Mesendoderm (in vitro differentiated cells): ENCODE data around the gene TMEM175.
A peak's percentile ranks its signal among the peaks of the same experiment; 100 is the strongest.

Experiments
- DNase-seq: peaks from one replicate; pipeline ENCODE4 v3.0.0; 2013
- H2AK5ac ChIP-seq: 2 replicates; pipeline ENCODE4 v1.6.1; 2013; ENCODE audit warnings: low read length, inconsistent platforms
- H2BK120ac ChIP-seq: 2 replicates; pipeline ENCODE4 v1.6.1; 2013; ENCODE audit warnings: low read depth, mild to moderate bottlenecking, low read length, moderate library complexity, mixed read lengths
- H2BK15ac ChIP-seq: replicated peaks from 2 replicates; pipeline ENCODE4 v1.6.1; 2013; ENCODE audit warnings: low read depth, mild to moderate bottlenecking, moderate library complexity
- H2BK5ac ChIP-seq: 2 replicates; pipeline ENCODE4 v1.6.1; 2013; ENCODE audit warnings: low read length, inconsistent platforms
- H3K18ac ChIP-seq: 2 replicates; pipeline ENCODE4 v1.6.1; 2013; ENCODE audit warnings: mild to moderate bottlenecking, low read length, mixed read lengths
- H3K23ac ChIP-seq: one replicate; pipeline ENCODE4 v1.6.1; 2013; ENCODE audit warnings: low read length
- H3K27ac ChIP-seq: 2 replicates; pipeline ENCODE4 v1.5.1; 2013; ENCODE audit warnings: low read depth, mild to moderate bottlenecking, inconsistent platforms, low read length, moderate library complexity
- H3K27me3 ChIP-seq: 2 replicates; pipeline ENCODE4 v1.6.1; 2013; ENCODE audit warnings: low read length, control low read depth, mild to moderate bottlenecking, inconsistent platforms; ENCODE audit not compliant: insufficient read depth, poor library complexity
- H3K36me3 ChIP-seq: 2 replicates; pipeline ENCODE4 v1.6.1; 2013; ENCODE audit warnings: low read length, inconsistent platforms; ENCODE audit not compliant: control insufficient read depth, insufficient read depth
- H3K4ac ChIP-seq: one replicate; pipeline ENCODE4 v1.6.1; 2013; ENCODE audit warnings: low read depth, mild to moderate bottlenecking, low read length, moderate library complexity
- H3K4me1 ChIP-seq: 2 replicates; pipeline ENCODE4 v1.6.1; 2013; ENCODE audit warnings: low read depth, low read length, inconsistent platforms; ENCODE audit not compliant: control insufficient read depth
- H3K4me2 ChIP-seq: 2 replicates; pipeline ENCODE4 v1.6.1; 2013; ENCODE audit warnings: low read length
- H3K4me3 ChIP-seq: 2 replicates; pipeline ENCODE4 v1.5.1; 2013; ENCODE audit warnings: mild to moderate bottlenecking, low read length
- H3K56ac ChIP-seq: one replicate; pipeline ENCODE4 v1.6.1; 2013; ENCODE audit warnings: low read length
- H3K79me1 ChIP-seq: 2 replicates; pipeline ENCODE4 v1.6.1; 2013; ENCODE audit warnings: low read length, inconsistent platforms
- H3K79me2 ChIP-seq: 2 replicates; pipeline ENCODE4 v1.6.1; 2013; ENCODE audit warnings: mild to moderate bottlenecking, low read length; ENCODE audit not compliant: control insufficient read depth, insufficient read depth
- H3K9ac ChIP-seq: 2 replicates; pipeline ENCODE4 v1.6.1; 2013; ENCODE audit warnings: low read length, inconsistent platforms
- H4K5ac ChIP-seq: one replicate; pipeline ENCODE4 v1.6.1; 2013; ENCODE audit warnings: low read length
- H4K8ac ChIP-seq: one replicate; pipeline ENCODE4 v1.6.1; 2013; ENCODE audit warnings: low read depth, mild to moderate bottlenecking, control low read depth, low read length, moderate library complexity
- WGBS: extraction: QIAGEN DNeasy Blood & Tissue Kit; methylation state at CpG from one replicate; pipeline ENCODE4 v1.1.7; 2013; ENCODE audit warnings: low lambda C conversion rate, missing lambda C conversion rate; ENCODE audit not compliant: insufficient coverage; ENCODE audit errors: extremely low coverage; 5-methylcytosine and 5-hydroxymethylcytosine counted together

TMEM175 gene

DNA sequence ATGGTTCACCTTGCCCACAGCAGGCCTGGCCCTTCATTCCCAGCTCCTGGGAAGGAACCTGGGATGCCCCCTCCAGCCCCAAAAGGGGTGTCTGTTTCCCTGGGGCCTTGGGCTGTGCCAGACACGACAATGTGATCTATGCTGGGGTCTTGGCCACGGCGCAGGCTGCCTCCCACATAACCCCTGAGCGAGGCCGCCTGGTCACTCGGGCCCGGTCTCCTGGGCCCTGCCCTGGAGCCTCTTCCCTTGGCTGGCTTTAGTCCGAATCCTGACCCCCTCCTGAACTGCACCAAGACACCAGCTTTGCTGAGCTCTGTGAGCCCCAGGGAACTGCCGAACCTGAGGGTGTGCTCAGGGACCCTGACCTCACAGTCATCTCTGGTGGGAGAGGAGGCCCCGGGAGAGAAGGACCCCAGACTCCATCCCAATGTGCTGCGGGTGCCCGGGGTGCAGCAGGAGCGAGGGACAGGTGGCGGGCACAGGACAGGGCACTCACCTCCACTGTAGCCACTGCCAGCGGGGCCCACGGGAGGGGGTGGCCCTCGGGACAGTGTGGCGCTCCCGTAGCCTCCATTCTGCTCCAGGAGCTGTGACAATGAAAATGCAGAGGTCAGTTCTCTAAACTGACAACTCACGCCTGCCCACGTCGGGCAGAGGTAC is 42.1 kb upstream of the TMEM175 start:
- no peaks in the 10 kb centered on the region for H3K79me2 ChIP-seq
- H3K18ac ChIP-seq, result no peak overlapping the region
- H3K56ac ChIP-seq, result no peak overlapping the region
- no peak overlapping the region for H4K8ac ChIP-seq
- no peaks in the 10 kb centered on the region for H3K36me3 ChIP-seq
- H3K4me3 ChIP-seq, result no peak overlapping the region
- no peak overlapping the region for H3K4ac ChIP-seq
- H3K27me3 ChIP-seq, result no peaks in the 10 kb centered on the region
- H2AK5ac ChIP-seq, result no peak overlapping the region
- no peak overlapping the region for H2BK15ac ChIP-seq
- no peaks in the 10 kb centered on the region for H3K4me1 ChIP-seq
- no peaks in the 10 kb centered on the region for H3K79me1 ChIP-seq
- no peak overlapping the region for H3K9ac ChIP-seq
- no peak for DNase-seq
- no peak overlapping the region for H3K4me2 ChIP-seq
- no peak overlapping the region for H3K23ac ChIP-seq
- H3K27ac ChIP-seq, result no peak overlapping the region
- H2BK120ac ChIP-seq, result no peak overlapping the region
- WGBS, result no CpG with 5 or more reads among the region's 22 CpGs
- no peak overlapping the region for H4K5ac ChIP-seq
- H2BK5ac ChIP-seq, result no peak overlapping the region

DNA sequence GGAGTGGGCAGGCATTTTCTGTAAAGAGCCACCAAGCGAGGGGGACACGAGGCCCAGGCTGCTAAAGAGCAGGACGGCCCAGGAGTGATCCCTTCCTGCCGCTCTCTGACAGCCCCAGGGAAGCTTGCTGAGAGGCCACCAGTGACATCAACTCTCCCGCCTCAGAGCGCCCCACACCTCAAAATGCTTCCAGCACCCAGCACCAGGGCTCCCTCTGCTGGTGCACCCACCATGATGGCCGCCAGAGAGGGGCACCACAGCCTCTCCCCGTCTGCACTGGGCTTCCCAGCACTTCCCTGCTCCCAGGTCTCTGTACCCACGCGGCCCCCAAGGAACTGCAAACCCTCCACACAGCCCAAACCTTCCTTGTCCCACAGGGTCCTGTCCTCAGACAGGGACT is 40.5 kb upstream of the TMEM175 start:
- no peak overlapping the region for H2AK5ac ChIP-seq
- H2BK5ac ChIP-seq, result no peak overlapping the region
- H3K27me3 ChIP-seq, result no peaks in the 10 kb centered on the region
- WGBS, result no CpG with 5 or more reads among the region's 10 CpGs
- no peak overlapping the region for H3K4me2 ChIP-seq
- no peak overlapping the region for H3K56ac ChIP-seq
- no peaks in the 10 kb centered on the region for H3K79me2 ChIP-seq
- H3K18ac ChIP-seq, result no peak overlapping the region
- no peak overlapping the region for H3K9ac ChIP-seq
- H4K8ac ChIP-seq, result no peak overlapping the region
- H4K5ac ChIP-seq, result no peak overlapping the region
- H3K36me3 ChIP-seq, result no peaks in the 10 kb centered on the region
- H2BK15ac ChIP-seq, result no peak overlapping the region
- no peak overlapping the region for H2BK120ac ChIP-seq
- H3K23ac ChIP-seq, result no peak overlapping the region
- no peaks in the 10 kb centered on the region for H3K79me1 ChIP-seq
- H3K27ac ChIP-seq, result no peak overlapping the region
- DNase-seq, result peak; percentile 54
- no peaks in the 10 kb centered on the region for H3K4me1 ChIP-seq
- no peak overlapping the region for H3K4me3 ChIP-seq
- H3K4ac ChIP-seq, result no peak overlapping the region

DNA sequence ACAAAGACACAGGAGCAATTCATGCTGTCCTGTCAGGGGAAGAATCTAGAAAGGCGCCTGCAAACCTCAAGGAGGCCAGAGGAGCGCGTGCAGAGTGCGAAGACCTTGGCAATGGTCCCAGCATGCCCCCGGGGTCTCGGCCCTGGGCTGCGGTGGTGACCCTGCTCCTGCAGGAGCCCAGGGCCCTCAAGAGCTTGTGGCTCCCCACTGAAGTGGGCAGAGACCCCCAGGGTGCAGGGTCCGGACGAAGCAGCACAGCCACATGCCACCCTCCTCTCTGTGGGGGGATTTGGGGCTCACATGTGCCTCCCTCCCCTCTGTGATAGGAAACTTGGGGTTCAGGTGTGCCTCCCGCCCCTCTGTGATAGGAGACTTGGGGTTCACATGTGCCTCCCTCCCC is 39.5 kb upstream of the TMEM175 start:
- H3K23ac ChIP-seq, result no peak overlapping the region
- H3K36me3 ChIP-seq, result no peaks in the 10 kb centered on the region
- no peak overlapping the region for H3K9ac ChIP-seq
- H3K27ac ChIP-seq, result no peak overlapping the region
- no peak overlapping the region for H2BK5ac ChIP-seq
- WGBS, result no CpG with 5 or more reads among the region's 10 CpGs
- no peak overlapping the region for H2AK5ac ChIP-seq
- no peaks in the 10 kb centered on the region for H3K4me1 ChIP-seq
- H4K8ac ChIP-seq, result no peak overlapping the region
- H3K18ac ChIP-seq, result no peak overlapping the region
- H2BK15ac ChIP-seq, result no peak overlapping the region
- DNase-seq, result no peak
- H3K56ac ChIP-seq, result no peak overlapping the region
- no peak overlapping the region for H3K4me2 ChIP-seq
- no peak overlapping the region for H2BK120ac ChIP-seq
- no peak overlapping the region for H4K5ac ChIP-seq
- H3K4ac ChIP-seq, result no peak overlapping the region
- no peaks in the 10 kb centered on the region for H3K27me3 ChIP-seq
- no peak overlapping the region for H3K4me3 ChIP-seq
- H3K79me1 ChIP-seq, result no peaks in the 10 kb centered on the region
- H3K79me2 ChIP-seq, result no peaks in the 10 kb centered on the region

DNA sequence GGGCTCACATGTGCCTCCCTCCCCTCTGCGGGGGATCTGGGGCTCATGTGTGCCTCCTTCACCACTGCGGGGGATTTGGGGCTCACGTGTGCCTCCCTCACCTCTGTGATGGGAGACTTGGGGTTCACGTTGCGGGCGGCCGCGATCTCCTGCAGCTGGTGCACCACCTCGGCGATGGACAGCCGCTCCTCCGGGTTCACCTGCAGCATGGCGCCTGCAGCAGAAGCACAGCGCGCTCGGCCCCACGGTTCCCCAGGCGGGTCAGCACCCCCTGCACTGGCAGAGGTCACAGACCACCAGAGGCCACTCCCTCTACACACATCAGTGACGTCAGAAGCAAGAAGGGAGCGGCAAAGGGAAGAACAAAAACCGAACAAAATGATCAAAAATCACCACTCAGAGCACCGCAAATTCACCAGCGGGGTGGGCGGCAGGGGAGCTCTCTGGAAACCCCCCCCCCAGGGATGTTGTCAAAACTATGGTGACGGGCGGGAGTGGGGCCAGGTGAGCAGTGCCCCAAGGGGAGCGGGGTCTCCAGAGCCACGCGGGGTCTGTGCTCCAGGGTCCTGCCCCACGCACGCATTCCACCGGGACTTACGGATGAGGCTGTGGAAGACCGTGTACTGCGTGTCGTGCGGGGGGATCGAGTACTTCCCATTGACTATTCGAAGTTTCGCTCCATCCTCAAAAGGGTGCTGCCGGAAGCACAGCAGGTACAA is 38.8 kb upstream of the TMEM175 start:
- Histone ChIP-seq H3K9ac (no peak overlapping the region), H3K79me2 (no peaks in the 10 kb centered on the region), H2AK5ac (no peak overlapping the region), H3K79me1 (no peaks in the 10 kb centered on the region), H3K27me3 (no peaks in the 10 kb centered on the region), H3K4me3 (no peak overlapping the region), H2BK5ac (no peak overlapping the region), H3K56ac (no peak overlapping the region), H3K23ac (no peak overlapping the region), H3K27ac (no peak overlapping the region), H4K8ac (no peak overlapping the region), H3K4me1 (no peaks in the 10 kb centered on the region), H4K5ac (no peak overlapping the region), H3K4me2 (no peak overlapping the region), H2BK120ac (no peak overlapping the region), H2BK15ac (no peak overlapping the region), H3K18ac (no peak overlapping the region), H3K4ac (no peak overlapping the region), H3K36me3 (no peaks in the 10 kb centered on the region)
- WGBS, result no CpG with 5 or more reads among the region's 41 CpGs
- DNase-seq, result no peak

DNA sequence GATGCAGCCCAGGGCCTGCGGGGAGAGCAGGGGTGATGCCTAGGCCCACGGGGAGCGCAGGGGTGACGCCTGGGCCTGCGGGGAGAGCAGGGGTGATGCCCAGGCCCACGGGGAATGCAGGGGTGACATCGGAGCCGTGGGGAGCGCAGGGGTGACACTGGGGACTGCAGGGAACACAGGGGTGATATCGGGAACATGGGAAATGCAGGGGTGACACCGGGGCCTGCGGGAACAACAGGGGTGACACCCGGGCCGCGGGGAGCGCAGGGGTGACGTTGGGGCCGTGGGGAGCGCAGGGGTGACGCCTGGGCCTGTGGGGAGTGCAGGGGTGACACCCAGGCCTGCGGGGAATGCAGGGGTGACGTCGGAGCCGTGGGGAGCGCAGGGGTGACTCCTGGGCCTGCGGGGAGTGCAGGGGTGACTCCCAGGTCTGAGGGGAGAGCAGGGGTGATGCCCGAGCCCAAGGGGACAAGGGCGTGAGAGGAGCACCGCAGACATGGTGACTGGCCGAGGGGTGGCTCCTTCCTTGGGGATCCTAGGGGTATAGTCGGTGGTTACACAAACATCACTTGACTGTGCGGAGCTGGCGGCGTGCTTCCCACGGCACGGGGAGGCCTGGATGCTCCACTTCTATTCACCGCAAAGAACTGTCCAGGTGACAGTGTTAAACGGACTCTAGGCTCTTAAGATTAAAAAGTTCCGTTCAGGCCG is 38.1 kb upstream of the TMEM175 start:
- Histone ChIP-seq H2BK5ac (no peak overlapping the region), H3K79me1 (peaks cover 2% of the 10 kb centered on the region), H3K4ac (no peak overlapping the region), H4K8ac (no peak overlapping the region), H3K27ac (no peak overlapping the region), H3K4me1 (no peaks in the 10 kb centered on the region), H3K36me3 (no peaks in the 10 kb centered on the region), H3K23ac (no peak overlapping the region), H3K56ac (no peak overlapping the region), H3K4me3 (no peak overlapping the region), H2BK120ac (no peak overlapping the region), H3K9ac (no peak overlapping the region), H2BK15ac (no peak overlapping the region), H3K4me2 (no peak overlapping the region), H2AK5ac (no peak overlapping the region), H4K5ac (no peak overlapping the region), H3K18ac (no peak overlapping the region), H3K79me2 (no peaks in the 10 kb centered on the region), H3K27me3 (no peaks in the 10 kb centered on the region)
- no peak for DNase-seq
- no CpG with 5 or more reads among the region's 40 CpGs for WGBS
